Left kidney (tissue), 2 donors: Measurements from ENCODE around the gene PTPA. TPM values are rescaled to one million over a fixed set of nuclear protein-coding genes. Genes with fewer than 3 reads are reported as not detected.
A peak's percentile ranks its signal among the peaks of the same experiment; 100 is the strongest.

Experiments
- DNase-seq: peaks from one replicate; pipeline ENCODE4 v3.0.0-alpha.2; 2013
- polyA plus RNA-seq: library from polyadenylated mRNA; unstranded; fragments of 120-200 nt; gene quantifications from one replicate; pipeline ENCODE4 v1.2.1, GENCODE V29; 2013; ENCODE audit not compliant: insufficient read length

Gene PTPA
- polyA plus RNA-seq, 1 donor: 104 TPM

GRCh38 chr9:129135476-129135875 is 24.3 kb downstream of the PTPA start:
- no peak for DNase-seq

DNA sequence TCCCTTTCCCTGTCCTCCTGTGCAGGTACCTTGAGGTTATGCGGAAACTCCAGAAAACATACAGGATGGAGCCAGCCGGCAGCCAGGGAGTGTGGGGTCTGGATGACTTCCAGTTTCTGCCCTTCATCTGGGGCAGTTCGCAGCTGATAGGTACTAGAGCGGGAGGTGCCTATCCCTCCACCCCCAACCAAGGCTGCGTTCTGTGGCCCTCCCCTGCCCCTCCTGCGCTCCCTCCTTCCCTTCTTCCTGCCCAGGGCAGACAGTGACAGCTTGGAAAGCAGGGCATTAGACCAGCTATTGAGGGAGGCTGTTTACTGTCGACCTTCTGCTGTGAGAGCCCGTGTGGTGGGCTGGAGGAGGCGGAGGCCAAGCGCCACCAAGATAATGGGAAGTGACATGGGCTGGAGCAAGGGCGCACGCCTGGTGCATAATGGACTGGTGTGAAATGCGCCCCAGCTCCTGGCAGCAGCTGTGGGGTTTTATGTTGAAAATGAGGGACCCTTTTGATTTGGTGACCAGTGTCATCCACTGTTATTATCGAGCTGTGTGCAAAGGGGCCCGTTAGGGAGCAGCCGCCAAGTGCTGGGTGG is 25.3 kb downstream of the PTPA start:
- DNase-seq: no peak

GRCh38 chr9:129137292-129138143 is 26.3 kb downstream of the PTPA start:
- no peak for DNase-seq

GRCh38 chr9:129138144-129138462 is 26.9 kb downstream of the PTPA start:
- DNase-seq: no peak

DNA sequence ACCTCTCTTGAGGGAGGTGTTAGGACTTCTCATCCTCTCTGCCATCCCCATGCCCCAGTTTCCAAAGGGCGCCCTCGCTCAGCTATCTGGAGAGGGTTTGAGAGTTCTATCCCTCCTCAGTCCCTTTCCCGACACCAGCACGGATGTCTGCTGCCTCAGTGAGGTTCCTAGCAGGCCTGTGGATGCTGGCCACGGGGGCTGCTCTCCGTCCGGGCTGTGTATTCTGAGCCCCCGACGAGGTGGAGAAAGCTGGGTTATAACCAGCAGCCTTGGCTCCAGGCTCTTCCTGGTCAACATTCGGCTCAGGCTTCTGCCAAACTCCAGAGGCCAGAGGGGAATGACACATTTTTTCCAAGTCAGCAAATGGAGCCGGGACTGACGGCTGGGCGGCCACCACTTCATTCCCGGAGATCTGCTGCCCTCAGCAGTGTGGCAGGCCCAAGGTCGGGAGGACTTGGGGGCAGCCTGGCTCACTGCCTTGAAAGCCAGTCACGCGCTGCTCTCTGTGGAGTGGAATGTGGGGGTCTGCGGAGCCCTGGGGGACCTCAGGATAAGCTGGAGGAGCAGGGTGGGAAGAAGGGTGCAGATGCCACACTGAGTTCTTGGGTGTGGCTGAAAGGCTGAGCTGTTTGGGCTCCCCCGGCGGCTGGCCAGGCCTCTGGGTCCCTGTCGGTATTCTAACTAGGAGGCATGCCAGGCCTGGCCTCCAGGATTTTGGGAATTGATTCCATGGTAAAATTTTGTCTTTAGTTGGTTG is 27.4 kb downstream of the PTPA start:
- DNase-seq: no peak

GRCh38 chr9:129139233-129139992 is 28.2 kb downstream of the PTPA start:
- DNase-seq: peak; percentile 91

GRCh38 chr9:129139993-129140396 is 28.8 kb downstream of the PTPA start:
- DNase-seq: peak; percentile 97

- peak; percentile 36 for DNase-seq
These were observed 29.3 kb downstream of the PTPA start for GRCh38 chr9:129140397-129141065.

GRCh38 chr9:129141066-129142041 is 30.1 kb downstream of the PTPA start:
- DNase-seq: peak; percentile 57

DNA sequence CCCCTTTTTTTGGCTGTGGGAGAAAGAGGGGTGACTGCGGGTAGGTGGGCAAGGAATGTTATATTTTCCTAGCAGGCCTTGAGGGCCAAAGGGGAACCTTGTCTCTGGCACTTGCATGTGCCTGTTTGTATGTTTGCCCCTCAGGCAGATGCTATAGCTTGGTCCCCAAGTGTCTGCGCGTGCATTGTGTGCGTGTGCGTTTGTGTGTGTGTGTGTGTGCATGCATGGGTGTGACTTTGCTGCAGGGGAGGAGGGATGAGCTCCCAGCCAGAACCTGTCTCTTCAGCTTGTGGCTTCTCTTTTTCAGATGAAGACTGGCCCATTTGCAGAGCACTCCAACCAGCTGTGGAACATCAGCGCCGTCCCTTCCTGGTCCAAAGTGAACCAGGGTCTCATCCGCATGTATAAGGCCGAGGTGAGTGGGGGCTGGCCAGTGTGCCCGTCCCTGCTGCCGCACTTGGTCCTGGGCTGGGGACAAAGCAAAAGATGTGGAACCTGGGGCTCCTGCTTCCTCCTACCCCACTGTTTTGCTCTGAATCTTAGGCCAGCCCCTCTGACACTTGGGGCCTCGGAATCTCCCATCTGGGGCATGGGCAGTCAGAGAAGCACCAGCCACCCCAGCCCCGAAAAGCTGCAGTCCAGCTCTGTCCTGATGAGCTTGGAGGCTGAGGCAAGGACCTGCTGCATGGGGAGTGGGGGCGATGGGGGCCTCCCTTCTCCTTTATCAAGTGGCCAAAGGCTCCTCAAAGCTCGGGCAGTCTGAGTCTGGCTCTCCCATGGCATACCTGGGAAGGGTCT is 31.1 kb downstream of the PTPA start:
- DNase-seq: no peak

- DNase-seq: peak; percentile 93
These were observed 32.1 kb downstream of the PTPA start for GRCh38 chr9:129143031-129143927.

GRCh38 chr9:129145316-129145715 is 34.1 kb downstream of the PTPA start:
- no peak for DNase-seq

- no peak for DNase-seq
These were observed 34.7 kb downstream of the PTPA start for GRCh38 chr9:129145841-129146292.

DNA sequence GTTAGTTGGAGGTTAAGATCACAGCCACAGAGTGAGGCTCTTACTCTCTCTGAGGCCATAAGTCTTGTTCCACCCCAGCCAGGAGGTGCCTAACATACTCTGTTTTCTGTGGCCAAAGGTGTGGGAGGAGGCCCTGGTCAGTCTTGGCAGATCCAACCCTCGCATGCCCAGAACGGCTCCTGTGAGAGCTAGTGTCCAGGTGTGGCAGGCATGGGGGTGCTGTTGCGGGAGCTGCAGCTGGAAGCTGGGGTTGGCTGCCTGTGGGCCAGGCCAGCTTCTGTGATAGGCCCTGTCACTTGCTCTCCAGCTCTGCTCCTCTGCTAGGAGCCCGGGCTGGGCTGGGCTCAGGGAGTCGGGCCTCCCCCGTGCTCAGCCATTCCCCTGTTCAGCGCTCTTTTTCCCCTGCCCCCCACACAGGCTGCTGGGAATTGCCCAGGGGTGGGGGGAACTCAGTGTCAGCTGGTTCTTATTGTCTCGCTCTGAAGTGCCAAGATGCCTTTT is 35.3 kb downstream of the PTPA start:
- DNase-seq: no peak

- DNase-seq: no peak
These were observed 37.4 kb downstream of the PTPA start for GRCh38 chr9:129148463-129149204.

GRCh38 chr9:129149442-129149841 is 38.2 kb downstream of the PTPA start:
- DNase-seq: no peak

DNA sequence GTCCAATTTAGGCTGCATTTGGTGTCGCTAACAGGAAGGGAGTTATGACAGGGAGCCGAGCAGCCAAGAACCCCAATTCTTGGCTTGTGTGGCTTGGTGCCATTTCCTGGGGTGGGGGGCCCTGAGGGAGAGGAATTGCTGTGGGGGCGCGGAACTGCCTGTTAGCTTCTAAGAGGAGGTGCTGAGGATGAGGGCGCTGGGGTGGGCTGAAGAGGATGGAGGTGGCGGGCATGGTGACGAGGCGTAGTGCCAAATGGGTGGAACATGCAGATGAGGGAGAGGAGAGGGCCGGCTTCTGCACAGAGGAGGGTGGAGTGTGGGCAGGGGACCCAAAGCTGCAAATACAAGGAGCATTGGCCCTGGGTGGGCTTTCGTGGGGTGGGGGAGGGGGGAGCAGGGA is 38.9 kb downstream of the PTPA start:
- DNase-seq: no peak
